ENCODE data around the gene FNIP1. TPM values are rescaled to one million over a fixed set of nuclear protein-coding genes. Genes with fewer than 3 reads are reported as not detected.

Gene FNIP1
- total and polyA plus RNA-seq, 2 of the 13 experiments (the other 11 are each of a cell fraction or from before 2014, with no cell fraction given), result 10.9 to 29.3 TPM

DNA sequence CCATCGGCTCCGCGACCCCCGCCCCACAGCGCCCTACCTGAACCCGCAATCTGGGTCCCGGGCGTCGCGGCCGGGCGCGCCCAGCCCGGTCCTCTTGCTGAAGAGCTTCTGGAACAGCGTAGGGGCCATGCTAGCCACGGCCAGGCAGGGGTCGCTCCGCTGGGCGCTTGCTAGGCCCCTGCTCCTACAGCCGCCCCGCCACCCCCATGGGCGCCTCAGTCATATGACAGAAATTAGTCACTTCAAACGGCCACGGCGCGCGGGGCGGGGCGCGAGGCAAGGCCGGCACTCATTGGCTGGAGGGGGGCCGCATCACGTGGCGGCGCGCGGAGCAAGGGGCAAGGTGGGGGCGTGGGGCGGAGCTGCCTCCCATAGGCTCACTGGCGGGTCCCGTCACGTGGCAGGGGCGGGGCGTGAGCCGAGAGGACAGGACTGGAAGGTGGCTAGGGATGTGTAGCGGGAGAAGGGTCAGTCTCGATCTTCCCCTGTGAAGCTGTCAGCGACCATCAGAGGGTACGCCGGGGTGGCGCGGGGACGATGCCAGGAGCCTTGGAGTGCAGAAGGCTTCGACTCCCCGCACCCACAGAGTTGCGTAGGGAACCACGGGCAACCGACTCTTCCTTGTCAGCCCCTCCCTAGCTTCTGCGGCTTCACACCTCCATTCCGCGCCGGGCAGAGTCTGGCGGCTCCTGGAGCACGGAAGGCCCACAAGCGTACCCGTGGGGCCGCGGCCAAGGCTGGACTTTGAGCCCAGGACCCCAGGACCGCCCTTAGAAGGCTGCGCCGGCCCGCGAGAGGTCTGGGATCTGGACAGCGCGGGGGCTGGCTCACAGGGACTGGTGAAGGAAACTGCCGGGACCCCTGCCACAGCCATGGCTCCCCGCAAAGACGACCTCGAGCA lies at the start of gene FNIP1 (continued):
- 0 out of 2 replicates have a peak, but pooled peaks have one; percentile 77 for TF ChIP-seq YEATS2 (CRISPR knock-in tag; IDR thresholded peaks at IDR 0.05; ENCODE audit: borderline replicate concordance)
- no peak for TF ChIP-seq ZNF180 (CRISPR knock-in tag; IDR thresholded peaks at IDR 0.05; ENCODE audit: borderline replicate concordance, low read depth)
- peak; percentile 21; the same call in 1 of the 2 replicates for TF ChIP-seq ZNF562 (CRISPR knock-in tag; IDR thresholded peaks at IDR 0.05; ENCODE audit: borderline replicate concordance)
- TF ChIP-seq, protein P1, sequence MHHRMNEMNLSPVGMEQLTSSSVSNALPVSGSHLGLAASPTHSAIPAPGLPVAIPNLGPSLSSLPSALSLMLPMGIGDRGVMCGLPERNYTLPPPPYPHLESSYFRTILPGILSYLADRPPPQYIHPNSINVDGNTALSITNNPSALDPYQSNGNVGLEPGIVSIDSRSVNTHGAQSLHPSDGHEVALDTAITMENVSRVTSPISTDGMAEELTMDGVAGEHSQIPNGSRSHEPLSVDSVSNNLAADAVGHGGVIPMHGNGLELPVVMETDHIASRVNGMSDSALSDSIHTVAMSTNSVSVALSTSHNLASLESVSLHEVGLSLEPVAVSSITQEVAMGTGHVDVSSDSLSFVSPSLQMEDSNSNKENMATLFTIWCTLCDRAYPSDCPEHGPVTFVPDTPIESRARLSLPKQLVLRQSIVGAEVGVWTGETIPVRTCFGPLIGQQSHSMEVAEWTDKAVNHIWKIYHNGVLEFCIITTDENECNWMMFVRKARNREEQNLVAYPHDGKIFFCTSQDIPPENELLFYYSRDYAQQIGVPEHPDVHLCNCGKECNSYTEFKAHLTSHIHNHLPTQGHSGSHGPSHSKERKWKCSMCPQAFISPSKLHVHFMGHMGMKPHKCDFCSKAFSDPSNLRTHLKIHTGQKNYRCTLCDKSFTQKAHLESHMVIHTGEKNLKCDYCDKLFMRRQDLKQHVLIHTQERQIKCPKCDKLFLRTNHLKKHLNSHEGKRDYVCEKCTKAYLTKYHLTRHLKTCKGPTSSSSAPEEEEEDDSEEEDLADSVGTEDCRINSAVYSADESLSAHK (CRISPR knock-in tag; IDR thresholded peaks at IDR 0.05; ENCODE audit: borderline replicate concordance), result no peak; the same call in 1 of the 2 replicates
- TF ChIP-seq RFX5 (IDR thresholded peaks at IDR 0.05; ENCODE audit: low read depth, low read length), result no peak
- TF ChIP-seq ARID2 (CRISPR knock-in tag; IDR thresholded peaks at IDR 0.05; ENCODE audit: borderline replicate concordance), result peak; percentile 83; the same call in 1 of the 2 replicates
- TF ChIP-seq, protein P2, sequence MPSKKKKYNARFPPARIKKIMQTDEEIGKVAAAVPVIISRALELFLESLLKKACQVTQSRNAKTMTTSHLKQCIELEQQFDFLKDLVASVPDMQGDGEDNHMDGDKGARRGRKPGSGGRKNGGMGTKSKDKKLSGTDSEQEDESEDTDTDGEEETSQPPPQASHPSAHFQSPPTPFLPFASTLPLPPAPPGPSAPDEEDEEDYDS (CRISPR knock-in tag; IDR thresholded peaks at IDR 0.05), result peak; percentile 95
- TF ChIP-seq KAT7 (CRISPR knock-in tag; IDR thresholded peaks at IDR 0.05; ENCODE audit: borderline replicate concordance), result peak; percentile 28; the same call in 1 of the 2 replicates
- TF ChIP-seq ASH2L (IDR thresholded peaks at IDR 0.05; ENCODE audit: insufficient read length, low read depth, low read length), result peak; percentile 64
- TF ChIP-seq, protein P3, sequence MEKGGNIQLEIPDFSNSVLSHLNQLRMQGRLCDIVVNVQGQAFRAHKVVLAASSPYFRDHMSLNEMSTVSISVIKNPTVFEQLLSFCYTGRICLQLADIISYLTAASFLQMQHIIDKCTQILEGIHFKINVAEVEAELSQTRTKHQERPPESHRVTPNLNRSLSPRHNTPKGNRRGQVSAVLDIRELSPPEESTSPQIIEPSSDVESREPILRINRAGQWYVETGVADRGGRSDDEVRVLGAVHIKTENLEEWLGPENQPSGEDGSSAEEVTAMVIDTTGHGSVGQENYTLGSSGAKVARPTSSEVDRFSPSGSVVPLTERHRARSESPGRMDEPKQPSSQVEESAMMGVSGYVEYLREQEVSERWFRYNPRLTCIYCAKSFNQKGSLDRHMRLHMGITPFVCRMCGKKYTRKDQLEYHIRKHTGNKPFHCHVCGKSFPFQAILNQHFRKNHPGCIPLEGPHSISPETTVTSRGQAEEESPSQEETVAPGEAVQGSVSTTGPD (CRISPR knock-in tag; IDR thresholded peaks at IDR 0.05), result peak; percentile 63; the same call in 1 of the 2 replicates
- peak; percentile 71; the same call in 1 of the 2 replicates for TF ChIP-seq TBX3 (IDR thresholded peaks at IDR 0.05; ENCODE audit: borderline replicate concordance)
- TF ChIP-seq, protein P4, sequence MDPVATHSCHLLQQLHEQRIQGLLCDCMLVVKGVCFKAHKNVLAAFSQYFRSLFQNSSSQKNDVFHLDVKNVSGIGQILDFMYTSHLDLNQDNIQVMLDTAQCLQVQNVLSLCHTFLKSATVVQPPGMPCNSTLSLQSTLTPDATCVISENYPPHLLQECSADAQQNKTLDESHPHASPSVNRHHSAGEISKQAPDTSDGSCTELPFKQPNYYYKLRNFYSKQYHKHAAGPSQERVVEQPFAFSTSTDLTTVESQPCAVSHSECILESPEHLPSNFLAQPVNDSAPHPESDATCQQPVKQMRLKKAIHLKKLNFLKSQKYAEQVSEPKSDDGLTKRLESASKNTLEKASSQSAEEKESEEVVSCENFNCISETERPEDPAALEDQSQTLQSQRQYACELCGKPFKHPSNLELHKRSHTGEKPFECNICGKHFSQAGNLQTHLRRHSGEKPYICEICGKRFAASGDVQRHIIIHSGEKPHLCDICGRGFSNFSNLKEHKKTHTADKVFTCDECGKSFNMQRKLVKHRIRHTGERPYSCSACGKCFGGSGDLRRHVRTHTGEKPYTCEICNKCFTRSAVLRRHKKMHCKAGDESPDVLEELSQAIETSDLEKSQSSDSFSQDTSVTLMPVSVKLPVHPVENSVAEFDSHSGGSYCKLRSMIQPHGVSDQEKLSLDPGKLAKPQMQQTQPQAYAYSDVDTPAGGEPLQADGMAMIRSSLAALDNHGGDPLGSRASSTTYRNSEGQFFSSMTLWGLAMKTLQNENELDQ (CRISPR knock-in tag; IDR thresholded peaks at IDR 0.05; ENCODE audit: borderline replicate concordance), result no peak
- peak; percentile 33; the same call in 1 of the 2 replicates for TF ChIP-seq ZNF234 (CRISPR knock-in tag; conservative IDR thresholded peaks at IDR 0.05)
- peak; percentile 73 for TF ChIP-seq GABPB1 (CRISPR knock-in tag; IDR thresholded peaks at IDR 0.05)
- peak; percentile 47; the same call in 1 of the 2 replicates for TF ChIP-seq ZNF121 (CRISPR knock-in tag; IDR thresholded peaks at IDR 0.05)
- TF ChIP-seq DMAP1 (CRISPR knock-in tag; IDR thresholded peaks at IDR 0.05), result peak; percentile 87
- TF ChIP-seq ZNF20 (CRISPR knock-in tag; IDR thresholded peaks at IDR 0.05), result no peak
- TF ChIP-seq MEIS1 (CRISPR knock-in tag; IDR thresholded peaks at IDR 0.05; ENCODE audit: borderline replicate concordance), result peak; percentile 96
- peak; percentile 60 for TF ChIP-seq TEAD3 (CRISPR knock-in tag; optimal IDR thresholded peaks at IDR 0.05; ENCODE audit: borderline replicate concordance)
- peak; percentile 86; the same call in 1 of the 2 replicates for TF ChIP-seq TOPORS (CRISPR knock-in tag; IDR thresholded peaks at IDR 0.05)

Data from HepG2 (cell line).